Keratinocyte (primary cell): Measurements from ENCODE around the gene POU4F1. TPM values are rescaled to one million over a fixed set of nuclear protein-coding genes. Genes with fewer than 3 reads are reported as not detected.

Experiments
- DNase-seq: peaks from one replicate; pipeline ENCODE4 v3.0.0-alpha.2; 2011; ENCODE audit warnings: low read depth, missing footprints, low spot score
- FAIRE-seq: peaks from 2 replicates; lab custom pipeline; 2011; peaks lifted over from hg19 to GRCh38; lab: Jason Lieb, UNC
- H2AFZ ChIP-seq: 2 replicates; pipeline ENCODE4 v1.6.0; 2012; ENCODE audit warnings: low read length, control low read depth, inconsistent platforms; ENCODE audit not compliant: control insufficient read depth
- H3K27ac ChIP-seq: 2 replicates; pipeline ENCODE4 v1.5.1; 2011; ENCODE audit warnings: low read length; ENCODE audit not compliant: control insufficient read depth, insufficient read depth
- H3K27me3 ChIP-seq: 3 replicates; pipeline ENCODE4 v1.6.0; 2011; ENCODE audit warnings: low read length; ENCODE audit not compliant: control insufficient read depth, insufficient read depth; ENCODE audit errors: extremely low read depth
- H3K36me3 ChIP-seq, 2 experiments: 2 replicates in 1 of 2; 3 replicates in 1 of 2; pipeline ENCODE4 v1.5.1; 2011; ENCODE audit warnings: low read length in 2 of 2, mild to moderate bottlenecking in 1 of 2; ENCODE audit not compliant: control insufficient read depth in 2 of 2, insufficient read depth in 2 of 2; ENCODE audit errors: extremely low read depth in 1 of 2
- H3K4me1 ChIP-seq: 3 replicates; pipeline ENCODE4 v1.5.1; 2011; ENCODE audit warnings: low read length; ENCODE audit not compliant: control insufficient read depth, insufficient read depth; ENCODE audit errors: extremely low read depth
- H3K4me2 ChIP-seq: 3 replicates; pipeline ENCODE4 v1.6.0; 2011; ENCODE audit warnings: low read depth, low read length; ENCODE audit not compliant: control insufficient read depth, insufficient read depth; ENCODE audit errors: extremely low read depth
- H3K4me3 ChIP-seq, 3 experiments: fragments of 200-600 bp in 1 of 3; sonication (generic) in 1 of 3; 2 replicates in 2 of 3; 3 replicates in 1 of 3; pipeline ENCODE4 v1.5.1; 2011 to 2016; ENCODE audit warnings: low read length in 3 of 3, mild to moderate bottlenecking in 3 of 3, control low read depth in 2 of 3, inconsistent platforms in 1 of 3, low read depth in 1 of 3, mixed read lengths in 1 of 3, mixed run types in 1 of 3, moderate library complexity in 1 of 3; ENCODE audit not compliant: control insufficient read depth in 2 of 3, insufficient read depth in 2 of 3; ENCODE audit errors: extremely low read depth in 1 of 3
- H3K79me2 ChIP-seq: 2 replicates; pipeline ENCODE4 v1.6.0; 2012; ENCODE audit warnings: low read length; ENCODE audit not compliant: control insufficient read depth, insufficient read depth
- H3K9ac ChIP-seq: 3 replicates; pipeline ENCODE4 v1.6.0; 2011; ENCODE audit warnings: low read length; ENCODE audit not compliant: control insufficient read depth, insufficient read depth; ENCODE audit errors: extremely low read depth
- H3K9me1 ChIP-seq: 3 replicates; pipeline ENCODE4 v1.6.0; 2011; ENCODE audit warnings: low read length; ENCODE audit not compliant: control insufficient read depth, insufficient read depth; ENCODE audit errors: extremely low read depth
- H3K9me3 ChIP-seq: 2 replicates; pipeline ENCODE4 v1.5.1; 2012; ENCODE audit warnings: low read depth, low read length; ENCODE audit not compliant: control insufficient read depth
- H4K20me1 ChIP-seq: 3 replicates; pipeline ENCODE4 v1.6.0; 2011; ENCODE audit warnings: low read length; ENCODE audit not compliant: control insufficient read depth, insufficient read depth; ENCODE audit errors: extremely low read depth
- CTCF ChIP-seq, 3 experiments: IDR thresholded peaks in 1 of 3; conservative IDR thresholded peaks in 1 of 3; optimal IDR thresholded peaks in 1 of 3; 2 replicates in 2 of 3; 3 replicates in 1 of 3; pipeline versions ENCODE3 to v1.5.1; 2011; ENCODE audit warnings: low read length in 3 of 3, mild to moderate bottlenecking in 3 of 3, moderate library complexity in 2 of 3, control low read depth in 1 of 3, inconsistent platforms in 1 of 3; ENCODE audit not compliant: insufficient read depth in 2 of 3; ENCODE audit errors: extremely low read depth in 1 of 3
- EZH2 ChIP-seq: IDR thresholded peaks from one replicate; pipeline ENCODE4 v1.6.1; 2012; ENCODE audit warnings: inconsistent platforms, mild to moderate bottlenecking, low read length, moderate library complexity
- dilution Hi-C: fragments of 300-500 bp; cut with MboI; formaldehyde crosslinking; loops from one replicate; pipeline ENCODE4 v1.7.0; 2020; ENCODE audit warnings: low sequenced_read_pairs; ENCODE audit not compliant: extremely low pct_ligation_motif_present
- polyA plus RNA-seq, 5 experiments: library from polyadenylated mRNA; depleted of rRNA in 3 of 5; stranded (reverse) in 3 of 5; stranded (forward) in 1 of 5; unstranded in 1 of 5; fragments of >200 nt; gene quantifications; 1 replicate in 1 of 5; 2 replicates in 3 of 5; 3 replicates in 1 of 5; pipeline versions ENCODE4 v1.2.1 to v1.2.3, GENCODE V29; 2011 to 2012; ENCODE audit warnings: missing spikeins in 2 of 5, low read depth in 1 of 5, low replicate concordance in 1 of 5

POU4F1 gene
- polyA plus RNA-seq, 1 donor (not counting 4 experiments of a cell fraction or from before 2014, with no cell fraction given), result not detected

GRCh38 chr13:78604782-78605611 lies 1.6 kb upstream of the POU4F1 start:
- Histone ChIP-seq H2AFZ (no peak overlapping the region), H3K9me3 (no peaks in the 10 kb centered on the region), H3K4me1 (peaks cover 11% of the 10 kb centered on the region), H3K36me3 (no peaks in the 10 kb centered on the region), H4K20me1 (no peaks in the 10 kb centered on the region), H3K9ac (no peak overlapping the region), H3K9me1 (no peaks in the 10 kb centered on the region), H3K27ac (no peak overlapping the region), H3K4me2 (no peak overlapping the region), H3K79me2 (no peaks in the 10 kb centered on the region), H3K4me3 (no peak overlapping the region), H3K27me3 (peaks cover 97% of the 10 kb centered on the region)
- dilution Hi-C loops, result no loop called here
- FAIRE-seq (no peak), DNase-seq (no peak)
- TF ChIP-seq EZH2 (no peak), CTCF (optimal IDR thresholded peaks at IDR 0.05 in 1 of 3, IDR thresholded peaks at IDR 0.05 in 1 of 3, conservative IDR thresholded peaks at IDR 0.05 in 1 of 3; ENCODE audit: extremely low read depth in 1 of 3, insufficient read depth in 2 of 3, low read length in 3 of 3) (peak in 2 of 3 experiments; percentile 28 to 32)

GRCh38 chr13:78602561-78603239 lies 652 bp downstream of the POU4F1 start:
- peaks cover 3% of the 10 kb centered on the region for H3K4me1 ChIP-seq
- H3K4me2 ChIP-seq, result peak overlapping the region; percentile 54
- no peaks in the 10 kb centered on the region for H3K79me2 ChIP-seq
- dilution Hi-C loops, result no loop called here
- H3K9me1 ChIP-seq, result no peaks in the 10 kb centered on the region
- H3K9ac ChIP-seq, result no peak overlapping the region
- H3K9me3 ChIP-seq, result no peaks in the 10 kb centered on the region
- peak overlapping the region in 1 of 3 experiments; percentile 46 for H3K4me3 ChIP-seq
- H3K36me3 ChIP-seq, result no peaks in the 10 kb centered on the region
- H4K20me1 ChIP-seq, result no peaks in the 10 kb centered on the region
- DNase-seq, result no peak
- peaks cover 95% of the 10 kb centered on the region for H3K27me3 ChIP-seq
- FAIRE-seq, result no peak
- no peak for TF ChIP-seq CTCF (optimal IDR thresholded peaks at IDR 0.05 in 1 of 3, IDR thresholded peaks at IDR 0.05 in 1 of 3, conservative IDR thresholded peaks at IDR 0.05 in 1 of 3; ENCODE audit: extremely low read depth in 1 of 3, insufficient read depth in 2 of 3, low read length in 3 of 3)
- TF ChIP-seq EZH2, result peak; percentile 100
- no peak overlapping the region for H3K27ac ChIP-seq
- peak overlapping the region; percentile 30 for H2AFZ ChIP-seq
